ENCODE results near the gene CMSS1.

DNA sequence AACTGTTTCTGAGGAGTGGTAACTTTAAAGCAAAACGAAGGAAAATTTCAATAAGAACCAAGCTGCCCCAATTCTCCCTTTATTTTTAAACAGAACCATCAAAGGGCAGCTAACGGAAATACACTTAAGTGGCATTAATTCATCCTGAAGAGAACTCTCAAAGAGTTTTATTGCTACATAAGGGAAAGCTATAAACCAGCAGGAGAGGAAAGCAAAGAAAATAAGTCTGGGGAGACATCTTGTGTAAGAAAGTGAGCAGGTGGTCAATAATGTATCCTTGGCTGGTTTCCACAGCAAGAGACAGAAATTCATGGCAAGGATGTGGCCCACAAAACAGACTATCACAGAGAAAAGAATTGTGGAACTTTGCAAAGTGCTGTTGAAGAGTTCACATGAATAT is 40.0 kb upstream of the CMSS1 start:
- TF ChIP-seq POLR2AphosphoS5 (IDR thresholded peaks at IDR 0.05; ENCODE audit: low read depth, low read length) (no peak), POLR2A (IDR thresholded peaks at IDR 0.05; ENCODE audit: low read depth, low read length) (no peak), TAF1 (IDR thresholded peaks at IDR 0.05; ENCODE audit: borderline replicate concordance, low read depth, low read length) (no peak)
